ENCODE measurements around the gene TMC7.

TMC7 gene

GRCh38 chr16:19094542-19095365 is 111.0 kb downstream of the TMC7 start:
- no peaks in the 10 kb centered on the region for H3K4me1 ChIP-seq (ENCODE audit: control insufficient read depth, insufficient read depth, low read length, poor library complexity, severe bottlenecking)
- no peaks in the 10 kb centered on the region for H3K9me3 ChIP-seq (ENCODE audit: control insufficient read depth, low read length)
- DNase-seq: no peak
- H3K27me3 ChIP-seq (replicated peaks; ENCODE audit: control insufficient read depth, insufficient read depth, low read length, poor library complexity, severe bottlenecking): no peaks in the 10 kb centered on the region
- H3K36me3 ChIP-seq (ENCODE audit: control insufficient read depth, insufficient read depth, low read length): no peaks in the 10 kb centered on the region
- H3K27ac ChIP-seq (ENCODE audit: insufficient read depth, low read length, poor library complexity, severe bottlenecking): no peak overlapping the region
- H3K4me3 ChIP-seq (ENCODE audit: insufficient read depth, low read depth, low read length, poor library complexity, severe bottlenecking): no peak overlapping the region

DNA sequence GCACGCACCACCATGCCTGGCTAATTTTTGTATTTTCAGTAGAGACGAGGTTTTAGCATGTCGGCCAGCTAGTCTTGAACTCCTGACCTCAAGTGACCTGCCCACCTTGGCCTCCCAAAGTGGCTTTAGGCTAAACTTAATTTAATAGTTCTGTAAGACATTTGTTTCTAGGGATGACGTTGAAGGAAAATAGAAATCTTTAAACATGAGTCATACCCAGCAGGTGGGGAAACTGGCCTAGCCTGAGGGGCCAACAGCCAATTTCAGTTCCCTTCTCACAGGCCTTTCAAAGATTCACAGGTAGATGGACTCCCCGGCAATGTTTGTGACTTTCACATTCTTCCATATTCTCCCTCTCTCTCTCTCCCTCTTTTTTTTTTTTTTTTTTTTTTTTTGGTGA is 111.9 kb downstream of the TMC7 start:
- Histone ChIP-seq H3K27ac (ENCODE audit: insufficient read depth, low read length, poor library complexity, severe bottlenecking) (no peak overlapping the region), H3K4me3 (ENCODE audit: insufficient read depth, low read depth, low read length, poor library complexity, severe bottlenecking) (no peak overlapping the region), H3K4me1 (ENCODE audit: control insufficient read depth, insufficient read depth, low read length, poor library complexity, severe bottlenecking) (no peaks in the 10 kb centered on the region), H3K36me3 (ENCODE audit: control insufficient read depth, insufficient read depth, low read length) (no peaks in the 10 kb centered on the region), H3K9me3 (ENCODE audit: control insufficient read depth, low read length) (no peaks in the 10 kb centered on the region), H3K27me3 (replicated peaks; ENCODE audit: control insufficient read depth, insufficient read depth, low read length, poor library complexity, severe bottlenecking) (no peaks in the 10 kb centered on the region)
- no peak for DNase-seq

DNA sequence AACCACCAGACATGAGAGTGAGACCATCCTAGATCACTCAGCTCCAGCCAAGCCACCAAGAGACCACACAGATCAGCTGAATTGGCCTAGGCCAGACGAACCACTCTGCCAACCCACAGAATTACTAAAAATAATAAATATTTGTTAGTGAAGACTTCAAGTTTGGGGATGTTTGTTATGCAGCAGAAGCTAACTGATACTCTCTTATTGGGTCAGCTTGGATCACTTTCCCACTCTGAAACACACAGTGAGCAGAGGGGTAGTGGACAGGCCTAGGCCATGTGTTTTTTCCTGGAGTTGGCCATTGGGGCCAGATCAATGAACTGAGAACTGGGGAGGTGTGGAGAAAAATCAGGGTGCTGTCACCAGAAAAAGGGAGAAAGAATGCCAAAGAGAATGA is 114.4 kb downstream of the TMC7 start:
- Histone ChIP-seq H3K9me3 (ENCODE audit: control insufficient read depth, low read length) (no peaks in the 10 kb centered on the region), H3K27me3 (replicated peaks; ENCODE audit: control insufficient read depth, insufficient read depth, low read length, poor library complexity, severe bottlenecking) (no peaks in the 10 kb centered on the region), H3K4me1 (ENCODE audit: control insufficient read depth, insufficient read depth, low read length, poor library complexity, severe bottlenecking) (no peaks in the 10 kb centered on the region), H3K36me3 (ENCODE audit: control insufficient read depth, insufficient read depth, low read length) (no peaks in the 10 kb centered on the region), H3K27ac (ENCODE audit: insufficient read depth, low read length, poor library complexity, severe bottlenecking) (no peak overlapping the region), H3K4me3 (ENCODE audit: insufficient read depth, low read depth, low read length, poor library complexity, severe bottlenecking) (no peak overlapping the region)
- DNase-seq: no peak

DNA sequence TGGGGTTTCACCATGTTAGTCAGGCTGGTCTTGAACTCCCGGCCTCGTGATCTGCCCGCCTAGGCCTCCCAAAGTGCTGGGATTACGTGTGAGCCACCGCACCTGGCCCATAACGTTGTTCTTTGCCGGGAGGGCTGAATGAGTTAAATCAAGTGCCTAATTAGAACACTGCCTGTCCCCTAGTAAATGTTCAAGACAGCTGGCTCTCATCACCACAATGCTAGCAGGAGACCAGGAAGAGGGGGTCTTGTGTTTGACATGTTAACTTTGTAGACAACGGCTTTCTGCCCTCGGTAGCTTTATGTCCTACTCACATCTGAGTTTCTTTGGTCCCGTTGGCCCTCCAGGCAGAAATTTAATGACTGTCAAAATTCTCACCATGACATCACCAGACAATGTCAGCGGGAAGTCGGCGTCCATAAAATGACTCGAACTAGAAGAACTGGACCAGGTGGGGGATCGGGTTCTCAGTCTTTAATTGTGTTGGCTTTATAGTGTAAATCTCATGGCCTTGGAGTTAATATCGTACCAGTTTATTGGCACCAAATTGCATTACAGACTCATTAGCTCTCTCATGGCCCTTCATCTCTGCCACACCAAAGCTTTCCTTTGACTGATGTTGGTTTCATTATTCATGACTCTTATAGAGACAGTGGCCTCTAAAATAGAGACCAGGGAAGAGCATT is 118.6 kb downstream of the TMC7 start:
- DNase-seq: no peak
- no peaks in the 10 kb centered on the region for H3K27me3 ChIP-seq (replicated peaks; ENCODE audit: control insufficient read depth, insufficient read depth, low read length, poor library complexity, severe bottlenecking)
- no peak overlapping the region for H3K4me3 ChIP-seq (ENCODE audit: insufficient read depth, low read depth, low read length, poor library complexity, severe bottlenecking)
- H3K27ac ChIP-seq (ENCODE audit: insufficient read depth, low read length, poor library complexity, severe bottlenecking): no peak overlapping the region
- H3K9me3 ChIP-seq (ENCODE audit: control insufficient read depth, low read length): no peaks in the 10 kb centered on the region
- no peaks in the 10 kb centered on the region for H3K4me1 ChIP-seq (ENCODE audit: control insufficient read depth, insufficient read depth, low read length, poor library complexity, severe bottlenecking)
- no peaks in the 10 kb centered on the region for H3K36me3 ChIP-seq (ENCODE audit: control insufficient read depth, insufficient read depth, low read length)

- no peaks in the 10 kb centered on the region for H3K36me3 ChIP-seq (ENCODE audit: control insufficient read depth, insufficient read depth, low read length)
- H3K4me1 ChIP-seq (ENCODE audit: control insufficient read depth, insufficient read depth, low read length, poor library complexity, severe bottlenecking): no peaks in the 10 kb centered on the region
- no peak overlapping the region for H3K27ac ChIP-seq (ENCODE audit: insufficient read depth, low read length, poor library complexity, severe bottlenecking)
- no peak overlapping the region for H3K4me3 ChIP-seq (ENCODE audit: insufficient read depth, low read depth, low read length, poor library complexity, severe bottlenecking)
- DNase-seq: no peak
- no peaks in the 10 kb centered on the region for H3K9me3 ChIP-seq (ENCODE audit: control insufficient read depth, low read length)
- peaks cover 3% of the 10 kb centered on the region for H3K27me3 ChIP-seq (replicated peaks; ENCODE audit: control insufficient read depth, insufficient read depth, low read length, poor library complexity, severe bottlenecking)
Observed at GRCh38 chr16:19104607-19105006, 120.9 kb downstream of the TMC7 start.

DNA sequence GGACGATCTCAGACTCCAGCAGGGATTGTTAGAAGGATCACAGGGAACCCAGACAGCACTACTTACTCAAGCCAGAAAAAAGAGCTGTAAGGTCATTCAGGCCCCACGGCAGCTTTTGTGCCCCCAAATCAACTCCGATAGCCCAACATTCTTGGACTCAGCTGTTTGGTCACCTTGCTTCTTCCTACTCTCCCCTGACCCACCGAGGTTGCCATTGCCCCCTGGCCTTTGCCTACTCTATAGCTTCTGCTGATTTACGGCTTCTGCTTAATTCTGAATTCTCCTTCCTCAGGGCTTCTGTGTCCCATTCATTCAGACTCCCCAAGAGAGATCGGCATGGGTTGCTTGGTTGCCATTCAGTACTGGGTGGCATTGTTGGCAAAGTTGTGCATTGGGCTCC is 121.4 kb downstream of the TMC7 start:
- H3K4me1 ChIP-seq (ENCODE audit: control insufficient read depth, insufficient read depth, low read length, poor library complexity, severe bottlenecking): no peaks in the 10 kb centered on the region
- H3K27ac ChIP-seq (ENCODE audit: insufficient read depth, low read length, poor library complexity, severe bottlenecking): no peak overlapping the region
- no peak for DNase-seq
- no peak overlapping the region for H3K4me3 ChIP-seq (ENCODE audit: insufficient read depth, low read depth, low read length, poor library complexity, severe bottlenecking)
- H3K27me3 ChIP-seq (replicated peaks; ENCODE audit: control insufficient read depth, insufficient read depth, low read length, poor library complexity, severe bottlenecking): peaks cover 4% of the 10 kb centered on the region
- H3K36me3 ChIP-seq (ENCODE audit: control insufficient read depth, insufficient read depth, low read length): no peaks in the 10 kb centered on the region
- H3K9me3 ChIP-seq (ENCODE audit: control insufficient read depth, low read length): no peaks in the 10 kb centered on the region

- Histone ChIP-seq H3K27ac (ENCODE audit: insufficient read depth, low read length, poor library complexity, severe bottlenecking) (no peak overlapping the region), H3K9me3 (ENCODE audit: control insufficient read depth, low read length) (no peaks in the 10 kb centered on the region), H3K4me1 (ENCODE audit: control insufficient read depth, insufficient read depth, low read length, poor library complexity, severe bottlenecking) (no peaks in the 10 kb centered on the region), H3K27me3 (replicated peaks; ENCODE audit: control insufficient read depth, insufficient read depth, low read length, poor library complexity, severe bottlenecking) (peaks cover 4% of the 10 kb centered on the region), H3K4me3 (ENCODE audit: insufficient read depth, low read depth, low read length, poor library complexity, severe bottlenecking) (no peak overlapping the region), H3K36me3 (ENCODE audit: control insufficient read depth, insufficient read depth, low read length) (no peaks in the 10 kb centered on the region)
- no peak for DNase-seq
Observed at GRCh38 chr16:19105891-19106624, 122.3 kb downstream of the TMC7 start.

GRCh38 chr16:19106625-19107020 is 122.9 kb downstream of the TMC7 start:
- no peak overlapping the region for H3K4me3 ChIP-seq (ENCODE audit: insufficient read depth, low read depth, low read length, poor library complexity, severe bottlenecking)
- no peaks in the 10 kb centered on the region for H3K4me1 ChIP-seq (ENCODE audit: control insufficient read depth, insufficient read depth, low read length, poor library complexity, severe bottlenecking)
- H3K27me3 ChIP-seq (replicated peaks; ENCODE audit: control insufficient read depth, insufficient read depth, low read length, poor library complexity, severe bottlenecking): peaks cover 4% of the 10 kb centered on the region
- no peak for DNase-seq
- no peak overlapping the region for H3K27ac ChIP-seq (ENCODE audit: insufficient read depth, low read length, poor library complexity, severe bottlenecking)
- H3K9me3 ChIP-seq (ENCODE audit: control insufficient read depth, low read length): no peaks in the 10 kb centered on the region
- H3K36me3 ChIP-seq (ENCODE audit: control insufficient read depth, insufficient read depth, low read length): no peaks in the 10 kb centered on the region

GRCh38 chr16:19108409-19109287 is 124.9 kb downstream of the TMC7 start:
- Histone ChIP-seq H3K9me3 (ENCODE audit: control insufficient read depth, low read length) (no peaks in the 10 kb centered on the region), H3K4me3 (ENCODE audit: insufficient read depth, low read depth, low read length, poor library complexity, severe bottlenecking) (no peak overlapping the region), H3K27me3 (replicated peaks; ENCODE audit: control insufficient read depth, insufficient read depth, low read length, poor library complexity, severe bottlenecking) (peaks cover 4% of the 10 kb centered on the region), H3K4me1 (ENCODE audit: control insufficient read depth, insufficient read depth, low read length, poor library complexity, severe bottlenecking) (no peaks in the 10 kb centered on the region), H3K36me3 (ENCODE audit: control insufficient read depth, insufficient read depth, low read length) (no peaks in the 10 kb centered on the region), H3K27ac (ENCODE audit: insufficient read depth, low read length, poor library complexity, severe bottlenecking) (no peak overlapping the region)
- DNase-seq: no peak

Data from effector memory CD4-positive, alpha-beta T cell (primary cell).